ENCODE measurements around the gene MEGF10. TPM values are rescaled to one million over a fixed set of nuclear protein-coding genes. Genes with fewer than 3 reads are reported as not detected.

MEGF10 gene
- total RNA-seq, 1 donor from 2014 or later, result not detected

DNA sequence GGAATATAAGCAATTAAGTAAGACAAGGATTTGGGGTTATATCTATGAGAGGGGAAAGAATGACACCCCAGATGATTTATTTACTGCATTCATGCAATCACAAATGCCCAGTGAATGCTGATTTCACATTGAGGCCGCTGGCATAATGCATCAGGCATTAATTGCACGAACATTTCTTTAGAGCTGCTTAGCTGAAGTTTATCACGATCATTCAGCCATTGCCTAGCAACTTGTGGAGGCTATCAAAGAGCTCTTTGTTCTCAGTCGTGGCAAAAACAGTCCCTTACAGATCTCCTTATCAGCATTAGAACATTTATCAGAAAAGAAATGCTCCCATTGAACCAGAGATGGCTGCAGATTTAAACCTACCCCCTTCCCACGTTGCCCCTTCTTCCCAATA, 138.2 kb downstream of the MEGF10 start:
- no peak overlapping the region for H3K27ac Mint-ChIP-seq
- intact Hi-C loops (cut with micrococcal nuclease), result no loop called here
- H3K27me3 Mint-ChIP-seq (ENCODE audit: low read depth), result peaks cover 10% of the 10 kb centered on the region
- H3K36me3 Mint-ChIP-seq (ENCODE audit: low read depth), result no peaks in the 10 kb centered on the region
- H3K4me1 Mint-ChIP-seq (ENCODE audit: low read depth), result no peaks in the 10 kb centered on the region
- no peak for DNase-seq (ENCODE audit: low spot score)
- no peak overlapping the region for H3K4me3 Mint-ChIP-seq (ENCODE audit: low read depth)
- no peaks in the 10 kb centered on the region for H3K9me3 Mint-ChIP-seq

DNA sequence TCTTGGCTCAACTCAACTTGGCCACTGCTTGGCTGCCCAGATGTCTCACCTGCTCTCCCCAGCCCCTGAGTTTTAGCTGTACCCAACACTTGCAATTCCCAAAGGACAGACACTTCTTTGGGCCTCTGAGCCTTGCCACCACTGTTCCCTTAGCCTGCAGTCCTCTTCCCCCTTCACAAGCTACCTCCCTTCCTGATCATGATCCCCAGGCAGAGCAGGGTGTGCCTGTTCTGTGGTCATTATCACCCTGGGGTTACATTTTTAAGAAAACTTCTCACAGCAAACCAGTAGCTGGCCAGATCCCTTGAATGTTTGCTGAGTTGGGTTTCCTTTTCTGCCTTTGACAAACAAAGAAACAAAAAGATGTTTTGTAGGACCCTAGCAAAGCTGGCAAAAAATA, 139.3 kb downstream of the MEGF10 start:
- no peaks in the 10 kb centered on the region for H3K36me3 Mint-ChIP-seq (ENCODE audit: low read depth)
- no peak overlapping the region for H3K27ac Mint-ChIP-seq
- intact Hi-C loops (cut with micrococcal nuclease), result no loop called here
- no peak for DNase-seq (ENCODE audit: low spot score)
- H3K27me3 Mint-ChIP-seq (ENCODE audit: low read depth), result peaks cover 7% of the 10 kb centered on the region
- H3K4me1 Mint-ChIP-seq (ENCODE audit: low read depth), result no peaks in the 10 kb centered on the region
- no peak overlapping the region for H3K4me3 Mint-ChIP-seq (ENCODE audit: low read depth)
- no peaks in the 10 kb centered on the region for H3K9me3 Mint-ChIP-seq

- Mint-ChIP-seq H3K4me1 (ENCODE audit: low read depth) (no peaks in the 10 kb centered on the region), H3K27me3 (ENCODE audit: low read depth) (peaks cover 7% of the 10 kb centered on the region), H3K36me3 (ENCODE audit: low read depth) (no peaks in the 10 kb centered on the region), H3K4me3 (ENCODE audit: low read depth) (no peak overlapping the region), H3K27ac (no peak overlapping the region), H3K9me3 (no peaks in the 10 kb centered on the region)
- intact Hi-C loops (cut with micrococcal nuclease), result no loop called here
- DNase-seq (ENCODE audit: low spot score), result no peak
Measured at GRCh38 chr5:127430627-127431026, 140.0 kb downstream of the MEGF10 start.

- no peaks in the 10 kb centered on the region for H3K4me1 Mint-ChIP-seq (ENCODE audit: low read depth)
- no peak overlapping the region for H3K4me3 Mint-ChIP-seq (ENCODE audit: low read depth)
- H3K27ac Mint-ChIP-seq, result no peak overlapping the region
Measured at GRCh38 chr5:127431977-127432585, 141.5 kb downstream of the MEGF10 start.

GRCh38 chr5:127433526-127433925, 142.9 kb downstream of the MEGF10 start:
- Mint-ChIP-seq H3K4me1 (ENCODE audit: low read depth) (no peaks in the 10 kb centered on the region), H3K9me3 (no peaks in the 10 kb centered on the region), H3K4me3 (ENCODE audit: low read depth) (no peak overlapping the region), H3K27ac (no peak overlapping the region), H3K36me3 (ENCODE audit: low read depth) (no peaks in the 10 kb centered on the region), H3K27me3 (ENCODE audit: low read depth) (peaks cover 5% of the 10 kb centered on the region)
- intact Hi-C loops (cut with micrococcal nuclease), result no loop called here
- no peak for DNase-seq (ENCODE audit: low spot score)

More at GRCh38 chr5:127431977-127432585, 141.5 kb downstream of the MEGF10 start:
- Mint-ChIP-seq H3K9me3 (no peaks in the 10 kb centered on the region), H3K36me3 (ENCODE audit: low read depth) (no peaks in the 10 kb centered on the region), H3K27me3 (ENCODE audit: low read depth) (peaks cover 7% of the 10 kb centered on the region)
- intact Hi-C loops (cut with micrococcal nuclease), result no loop called here
- no peak for DNase-seq (ENCODE audit: low spot score)

GRCh38 chr5:127434588-127434987, 144.0 kb downstream of the MEGF10 start:
- no peak for DNase-seq (ENCODE audit: low spot score)
- Mint-ChIP-seq H3K27ac (no peak overlapping the region), H3K9me3 (no peaks in the 10 kb centered on the region), H3K4me3 (ENCODE audit: low read depth) (no peak overlapping the region), H3K27me3 (ENCODE audit: low read depth) (peaks cover 5% of the 10 kb centered on the region), H3K4me1 (ENCODE audit: low read depth) (no peaks in the 10 kb centered on the region), H3K36me3 (ENCODE audit: low read depth) (no peaks in the 10 kb centered on the region)
- intact Hi-C loops (cut with micrococcal nuclease), result no loop called here

DNA sequence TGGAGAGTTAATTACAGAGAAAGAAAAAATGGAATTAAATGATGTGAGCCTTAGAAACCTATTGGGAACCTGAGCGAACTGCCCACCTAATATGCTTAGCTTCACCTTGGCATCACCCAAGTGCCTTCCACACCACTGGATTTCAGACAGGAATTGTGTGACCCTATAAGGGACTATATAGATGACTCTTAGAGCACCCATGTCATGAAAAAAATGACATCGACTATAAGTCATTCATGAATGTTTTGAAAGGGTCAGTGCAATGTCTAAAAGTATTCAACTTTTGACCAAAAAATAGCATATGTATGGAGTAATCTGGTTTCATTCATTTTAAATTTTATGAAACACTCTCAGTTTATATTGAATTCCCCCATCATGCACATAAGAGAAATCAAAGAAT, 145.2 kb downstream of the MEGF10 start:
- Mint-ChIP-seq H3K4me1 (ENCODE audit: low read depth) (no peaks in the 10 kb centered on the region), H3K27me3 (ENCODE audit: low read depth) (peaks cover 4% of the 10 kb centered on the region), H3K36me3 (ENCODE audit: low read depth) (no peaks in the 10 kb centered on the region), H3K27ac (no peak overlapping the region), H3K4me3 (ENCODE audit: low read depth) (no peak overlapping the region), H3K9me3 (no peaks in the 10 kb centered on the region)
- intact Hi-C loops (cut with micrococcal nuclease), result no loop called here
- DNase-seq (ENCODE audit: low spot score), result no peak

DNA sequence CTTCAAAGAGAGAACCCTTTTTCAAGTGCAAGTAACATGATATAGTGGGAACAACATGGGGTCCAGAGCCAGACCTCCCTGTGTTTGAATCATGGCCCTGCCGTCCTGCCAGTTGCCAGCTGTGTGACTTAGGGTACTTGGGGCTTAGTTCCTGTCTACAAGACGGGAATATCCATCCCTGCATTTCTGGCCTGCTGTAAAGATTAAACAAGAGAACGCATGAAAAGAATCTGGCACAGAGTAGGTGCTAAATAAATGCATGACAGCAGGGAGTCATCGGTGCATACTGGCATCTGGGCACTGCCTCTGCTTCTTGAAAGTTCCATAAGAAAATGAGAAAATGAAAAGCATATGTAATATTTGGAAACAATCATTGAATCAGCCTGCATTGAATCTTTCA, 149.0 kb downstream of the MEGF10 start:
- Mint-ChIP-seq H3K27me3 (ENCODE audit: low read depth) (no peaks in the 10 kb centered on the region), H3K27ac (no peak overlapping the region), H3K36me3 (ENCODE audit: low read depth) (no peaks in the 10 kb centered on the region), H3K9me3 (no peaks in the 10 kb centered on the region), H3K4me3 (ENCODE audit: low read depth) (no peak overlapping the region), H3K4me1 (ENCODE audit: low read depth) (no peaks in the 10 kb centered on the region)
- intact Hi-C loops (cut with micrococcal nuclease), result no loop called here
- DNase-seq (ENCODE audit: low spot score), result no peak

DNA sequence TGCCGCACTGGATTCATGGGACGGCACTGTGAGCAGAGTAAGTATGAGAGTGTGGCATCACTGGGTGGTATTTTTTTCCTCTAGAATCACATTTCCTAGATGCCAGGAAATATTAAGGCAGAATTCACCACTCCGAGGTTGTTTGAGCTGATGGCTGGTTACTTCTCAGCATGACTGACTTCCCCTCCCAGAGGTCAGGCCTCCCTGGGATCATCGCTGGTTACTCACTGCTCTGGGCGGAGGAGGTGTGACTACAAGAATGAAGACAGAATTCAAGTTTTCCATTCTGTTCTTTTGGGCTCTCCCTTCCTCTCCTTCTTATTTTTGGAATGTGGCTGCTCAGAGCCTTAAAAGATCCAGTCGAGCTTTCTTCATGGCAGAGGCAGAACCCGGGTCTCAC, 150.2 kb downstream of the MEGF10 start:
- Mint-ChIP-seq H3K4me1 (ENCODE audit: low read depth) (no peaks in the 10 kb centered on the region), H3K4me3 (ENCODE audit: low read depth) (no peak overlapping the region), H3K9me3 (no peaks in the 10 kb centered on the region), H3K27ac (no peak overlapping the region), H3K27me3 (ENCODE audit: low read depth) (no peaks in the 10 kb centered on the region), H3K36me3 (ENCODE audit: low read depth) (no peaks in the 10 kb centered on the region)
- DNase-seq (ENCODE audit: low spot score), result no peak
- intact Hi-C loops (cut with micrococcal nuclease), result no loop called here

DNA sequence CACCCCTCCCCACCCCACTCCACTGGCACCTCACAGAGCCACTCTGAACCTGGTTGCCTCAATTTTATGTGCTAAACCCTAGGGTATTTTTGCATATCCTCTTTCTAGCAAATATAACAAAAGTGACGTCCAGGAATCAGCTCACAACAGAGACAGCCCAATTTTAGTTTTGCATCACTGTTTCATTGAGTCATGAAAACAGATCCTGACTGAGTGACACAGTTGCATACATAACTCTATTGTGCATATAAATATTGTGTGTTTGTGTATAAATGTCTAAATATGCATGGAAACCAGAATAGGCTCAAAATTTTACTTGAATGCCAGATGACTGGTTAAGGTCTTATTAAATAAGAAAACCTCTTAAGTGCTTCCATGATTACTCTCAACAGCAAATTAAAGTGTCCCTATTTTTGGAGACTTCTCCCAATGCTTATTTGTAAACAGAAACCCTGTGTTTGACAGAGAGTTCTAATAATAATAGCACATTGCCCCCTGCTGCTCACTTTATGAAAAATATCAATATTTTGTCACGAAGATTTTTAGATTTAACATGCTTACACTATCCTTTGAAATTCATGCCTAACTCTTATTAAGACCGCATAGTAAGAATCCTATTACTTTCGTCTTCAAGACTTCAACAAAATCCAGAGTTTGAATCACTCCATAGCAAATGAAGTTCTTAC, 151.3 kb downstream of the MEGF10 start:
- intact Hi-C loops (cut with micrococcal nuclease), result no loop called here
- Mint-ChIP-seq H3K27ac (no peak overlapping the region), H3K4me3 (ENCODE audit: low read depth) (no peak overlapping the region)

DNA sequence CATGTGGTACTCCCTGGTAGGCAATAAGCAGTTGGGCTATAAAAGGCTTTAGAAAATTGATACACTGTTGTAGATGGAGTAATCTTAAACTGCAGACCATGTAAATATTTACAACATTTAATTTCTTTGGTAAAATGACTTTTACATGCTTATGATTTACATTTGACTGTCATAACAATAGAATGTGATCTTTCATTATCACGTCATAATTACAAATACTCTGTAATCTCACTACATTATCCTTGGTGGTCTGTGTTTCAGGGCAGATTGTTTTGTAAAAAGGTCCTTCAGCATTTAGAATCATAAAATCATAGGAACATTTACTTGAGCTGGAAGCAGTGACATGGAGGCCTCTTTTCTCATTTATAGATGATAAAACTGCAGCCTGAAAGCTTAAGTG, 153.6 kb downstream of the MEGF10 start:
- Mint-ChIP-seq H3K9me3 (no peaks in the 10 kb centered on the region), H3K27me3 (ENCODE audit: low read depth) (no peaks in the 10 kb centered on the region), H3K36me3 (ENCODE audit: low read depth) (no peaks in the 10 kb centered on the region), H3K4me1 (ENCODE audit: low read depth) (no peaks in the 10 kb centered on the region), H3K4me3 (ENCODE audit: low read depth) (no peak overlapping the region), H3K27ac (no peak overlapping the region)
- DNase-seq (ENCODE audit: low spot score), result no peak
- intact Hi-C loops (cut with micrococcal nuclease), result no loop called here

More for the DNA sequence above, 151.3 kb downstream of the MEGF10 start:
- Mint-ChIP-seq H3K9me3 (no peaks in the 10 kb centered on the region), H3K4me1 (ENCODE audit: low read depth) (no peaks in the 10 kb centered on the region), H3K27me3 (ENCODE audit: low read depth) (no peaks in the 10 kb centered on the region), H3K36me3 (ENCODE audit: low read depth) (no peaks in the 10 kb centered on the region)
- DNase-seq (ENCODE audit: low spot score), result no peak

GRCh38 chr5:127445328-127445727, 154.7 kb downstream of the MEGF10 start:
- Mint-ChIP-seq H3K27me3 (ENCODE audit: low read depth) (no peaks in the 10 kb centered on the region), H3K9me3 (no peaks in the 10 kb centered on the region), H3K4me1 (ENCODE audit: low read depth) (no peaks in the 10 kb centered on the region), H3K36me3 (ENCODE audit: low read depth) (no peaks in the 10 kb centered on the region), H3K27ac (no peak overlapping the region), H3K4me3 (ENCODE audit: low read depth) (no peak overlapping the region)
- intact Hi-C loops (cut with micrococcal nuclease), result no loop called here
- DNase-seq (ENCODE audit: low spot score), result no peak

DNA sequence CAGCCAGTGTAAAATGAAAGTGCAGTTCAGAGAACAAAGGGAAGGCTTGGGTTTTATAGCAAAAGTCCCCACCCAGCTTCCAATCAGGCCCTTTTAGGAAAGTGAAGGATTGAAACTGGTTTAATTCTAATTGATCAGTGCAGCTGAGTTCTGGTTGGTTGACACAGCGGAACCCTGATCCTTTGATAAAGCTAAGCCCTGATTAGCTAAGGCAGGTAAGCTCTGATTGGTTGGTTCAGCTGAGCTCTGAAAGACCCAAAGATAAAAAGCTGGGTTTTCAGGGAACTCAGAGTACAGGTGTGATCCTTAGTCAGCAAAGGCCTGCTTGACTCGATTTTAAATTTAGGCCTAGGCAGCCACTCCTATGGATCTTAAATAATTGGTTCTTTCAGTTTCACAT, 156.0 kb downstream of the MEGF10 start:
- DNase-seq (ENCODE audit: low spot score), result no peak
- Mint-ChIP-seq H3K27me3 (ENCODE audit: low read depth) (no peaks in the 10 kb centered on the region), H3K4me3 (ENCODE audit: low read depth) (no peak overlapping the region), H3K36me3 (ENCODE audit: low read depth) (no peaks in the 10 kb centered on the region), H3K4me1 (ENCODE audit: low read depth) (no peaks in the 10 kb centered on the region), H3K27ac (no peak overlapping the region), H3K9me3 (no peaks in the 10 kb centered on the region)
- intact Hi-C loops (cut with micrococcal nuclease), result no loop called here
